AG04449 (cell line): ENCODE measurements around the gene MKNK2.

Experiments used
- CTCF ChIA-PET: fragments of 350-600 bp; formaldehyde crosslinking; extraction: SDS; loops from one replicate; lab custom pipeline; 2021; ENCODE audit warnings: antibody characterized with exemption; lab: Yijun Ruan, JAX
- POLR2A ChIA-PET: fragments of 400-600, 350-600 bp; formaldehyde crosslinking; extraction: SDS; loops from one replicate; lab custom pipeline; 2020; ENCODE audit warnings: antibody characterized with exemption, inconsistent platforms; lab: Yijun Ruan, JAX
- DNase-seq: peaks from one replicate; pipeline ENCODE4 v3.0.0-alpha.2; 2010; ENCODE audit warnings: low read depth, low spot score
- H3K4me3 ChIP-seq: 2 replicates; pipeline ENCODE4 v1.5.1; 2011; ENCODE audit warnings: low read depth, mild to moderate bottlenecking, control low read depth, low read length
- TF ChIP-seq, protein P1 (sequence below): IDR thresholded peaks from one replicate; pipeline ENCODE4 v1.5.1; 2011; ENCODE audit warnings: mild to moderate bottlenecking, moderate library complexity, low read length, control low read depth, inconsistent platforms; ENCODE audit not compliant: insufficient read depth; ENCODE audit errors: missing control alignments

Gene MKNK2

DNA sequence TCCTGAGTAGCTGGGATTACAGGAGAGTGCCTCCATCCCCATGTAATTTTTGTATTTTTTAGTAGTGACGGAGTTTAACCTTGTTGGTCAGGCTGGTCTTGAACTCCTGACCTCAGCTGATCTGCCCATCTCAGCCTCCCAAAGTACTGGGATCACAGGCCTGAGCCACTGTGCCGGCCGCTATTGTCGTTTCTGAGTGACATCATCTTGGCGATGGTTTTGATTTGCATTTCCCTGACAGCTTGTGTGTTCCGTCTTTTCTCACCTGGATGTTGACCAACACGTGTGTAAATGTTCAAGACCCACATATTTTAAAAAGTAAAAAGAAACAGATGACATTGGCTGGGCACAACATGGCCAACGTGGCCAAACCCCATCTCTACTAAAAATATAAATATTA lies 12.8 kb upstream of the MKNK2 start:
- no peak overlapping the region for H3K4me3 ChIP-seq
- DNase-seq: no peak
- TF ChIP-seq, protein P1, sequence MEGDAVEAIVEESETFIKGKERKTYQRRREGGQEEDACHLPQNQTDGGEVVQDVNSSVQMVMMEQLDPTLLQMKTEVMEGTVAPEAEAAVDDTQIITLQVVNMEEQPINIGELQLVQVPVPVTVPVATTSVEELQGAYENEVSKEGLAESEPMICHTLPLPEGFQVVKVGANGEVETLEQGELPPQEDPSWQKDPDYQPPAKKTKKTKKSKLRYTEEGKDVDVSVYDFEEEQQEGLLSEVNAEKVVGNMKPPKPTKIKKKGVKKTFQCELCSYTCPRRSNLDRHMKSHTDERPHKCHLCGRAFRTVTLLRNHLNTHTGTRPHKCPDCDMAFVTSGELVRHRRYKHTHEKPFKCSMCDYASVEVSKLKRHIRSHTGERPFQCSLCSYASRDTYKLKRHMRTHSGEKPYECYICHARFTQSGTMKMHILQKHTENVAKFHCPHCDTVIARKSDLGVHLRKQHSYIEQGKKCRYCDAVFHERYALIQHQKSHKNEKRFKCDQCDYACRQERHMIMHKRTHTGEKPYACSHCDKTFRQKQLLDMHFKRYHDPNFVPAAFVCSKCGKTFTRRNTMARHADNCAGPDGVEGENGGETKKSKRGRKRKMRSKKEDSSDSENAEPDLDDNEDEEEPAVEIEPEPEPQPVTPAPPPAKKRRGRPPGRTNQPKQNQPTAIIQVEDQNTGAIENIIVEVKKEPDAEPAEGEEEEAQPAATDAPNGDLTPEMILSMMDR: no peak
- ChIA-PET POLR2A (no interaction called here), CTCF (interaction anchor here (1.4 to 2.4 kb wide), 2 partner anchors 44 to 166 kb away, joined by 3 to 6 read pairs; no protein-coding TSS in a partner anchor)

DNA sequence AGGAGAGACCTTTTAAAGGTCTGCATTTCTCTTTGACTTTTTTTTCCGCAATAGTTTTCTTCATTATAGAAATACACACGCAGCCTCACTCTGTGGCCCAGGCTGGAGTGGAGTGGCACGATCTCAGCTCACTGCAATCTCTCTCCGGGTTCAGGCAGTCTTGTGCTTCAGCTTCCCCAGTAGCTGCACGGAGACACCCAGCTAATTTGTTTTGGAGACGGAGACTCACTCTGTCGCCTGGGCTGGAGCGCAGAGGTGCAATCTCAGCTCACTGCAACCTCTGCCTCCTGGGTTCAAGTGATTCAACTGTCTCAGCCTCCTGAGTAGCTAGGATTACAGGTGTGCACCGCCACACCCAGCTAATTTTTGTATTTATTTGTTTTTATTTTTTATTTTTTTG lies 11.7 kb upstream of the MKNK2 start:
- TF ChIP-seq, protein P1: no peak

DNA sequence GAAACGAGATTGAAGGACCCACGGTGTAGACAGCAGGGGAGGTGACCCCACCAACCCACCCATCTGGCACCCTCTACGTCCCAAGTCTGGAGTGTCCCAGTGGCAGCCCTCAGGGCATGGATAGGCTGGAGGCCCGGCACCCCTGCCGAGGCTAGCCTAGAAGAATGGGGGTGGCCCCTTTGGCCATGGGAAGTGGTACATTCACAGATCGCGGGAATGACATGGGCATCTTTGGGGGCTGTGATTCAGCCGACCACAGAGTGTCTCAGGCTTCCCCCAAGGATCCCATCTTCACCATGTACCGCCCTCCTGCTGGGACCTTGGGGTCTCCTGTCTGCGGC lies 11.3 kb upstream of the MKNK2 start:
- TF ChIP-seq, protein P1: no peak
- ChIA-PET POLR2A (no interaction called here), CTCF (interaction anchor here (1.0 to 2.4 kb wide), 2 partner anchors 8 to 43 kb away, joined by 3 to 6 read pairs; no protein-coding TSS in a partner anchor)
- DNase-seq: no peak
- H3K4me3 ChIP-seq: peak overlapping the region; percentile 73; the same call in 1 of the 2 replicates

More for the DNA sequence above, 11.7 kb upstream of the MKNK2 start:
- ChIA-PET POLR2A (no interaction called here), CTCF (interaction anchor here (1.4 to 2.4 kb wide), 2 partner anchors 43 to 165 kb away, joined by 3 to 6 read pairs; no protein-coding TSS in a partner anchor)
- no peak for DNase-seq
- H3K4me3 ChIP-seq: no peak overlapping the region

DNA sequence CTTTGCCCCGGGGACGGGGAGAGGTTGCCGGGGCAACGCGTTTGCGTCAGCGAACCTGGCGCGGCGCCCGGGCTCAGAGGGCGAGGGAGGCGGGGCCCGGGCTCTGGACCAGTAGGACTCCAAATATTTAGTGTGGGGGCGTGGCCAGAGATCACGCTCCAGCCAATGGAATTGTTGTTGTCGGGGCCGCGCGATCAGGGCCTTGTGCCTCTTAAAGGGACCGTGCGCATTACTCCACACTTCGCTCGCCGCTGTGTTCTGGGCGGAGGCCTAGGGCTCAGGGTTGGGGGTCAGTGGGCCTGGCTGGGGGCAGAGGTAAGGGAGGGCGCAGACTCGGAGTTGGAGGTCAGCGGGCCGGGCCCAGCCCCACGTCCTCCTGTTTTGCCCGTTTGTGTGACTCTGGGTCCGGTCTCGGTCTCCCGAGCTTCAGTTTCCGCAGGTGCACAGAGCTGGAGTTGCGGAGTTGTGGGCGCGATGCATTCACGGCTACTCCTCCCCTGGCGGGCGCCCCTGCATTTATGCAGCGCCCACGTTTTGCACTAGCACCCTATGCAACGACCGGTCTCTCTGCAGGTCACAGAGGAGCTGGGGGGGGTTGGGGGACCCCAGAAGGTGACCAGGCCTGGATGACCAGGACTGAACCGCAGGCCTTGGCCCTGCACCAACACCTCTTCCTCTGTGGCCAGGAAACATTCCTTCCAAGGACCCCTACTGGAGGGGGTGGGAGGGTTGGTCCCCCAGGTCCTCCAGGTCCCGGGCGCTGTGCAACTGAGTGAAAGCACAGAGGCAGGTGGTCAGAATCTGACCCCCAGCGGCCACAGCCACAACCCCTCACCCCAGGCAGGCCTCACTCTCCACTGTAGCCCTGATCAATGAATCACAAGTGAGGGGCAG lies 10.7 kb upstream of the MKNK2 start:
- H3K4me3 ChIP-seq: peak overlapping the region; percentile 73
- ChIA-PET POLR2A (interaction anchor here (0.7 kb wide), 1 partner anchor 26 kb away, joined by 3 read pairs; no protein-coding TSS in a partner anchor), CTCF (interaction anchor here (1.0 to 2.4 kb wide), 2 partner anchors 8 to 42 kb away, joined by 3 to 6 read pairs; no protein-coding TSS in a partner anchor)
- peak; percentile 75 for DNase-seq
- TF ChIP-seq, protein P1: no peak

DNA sequence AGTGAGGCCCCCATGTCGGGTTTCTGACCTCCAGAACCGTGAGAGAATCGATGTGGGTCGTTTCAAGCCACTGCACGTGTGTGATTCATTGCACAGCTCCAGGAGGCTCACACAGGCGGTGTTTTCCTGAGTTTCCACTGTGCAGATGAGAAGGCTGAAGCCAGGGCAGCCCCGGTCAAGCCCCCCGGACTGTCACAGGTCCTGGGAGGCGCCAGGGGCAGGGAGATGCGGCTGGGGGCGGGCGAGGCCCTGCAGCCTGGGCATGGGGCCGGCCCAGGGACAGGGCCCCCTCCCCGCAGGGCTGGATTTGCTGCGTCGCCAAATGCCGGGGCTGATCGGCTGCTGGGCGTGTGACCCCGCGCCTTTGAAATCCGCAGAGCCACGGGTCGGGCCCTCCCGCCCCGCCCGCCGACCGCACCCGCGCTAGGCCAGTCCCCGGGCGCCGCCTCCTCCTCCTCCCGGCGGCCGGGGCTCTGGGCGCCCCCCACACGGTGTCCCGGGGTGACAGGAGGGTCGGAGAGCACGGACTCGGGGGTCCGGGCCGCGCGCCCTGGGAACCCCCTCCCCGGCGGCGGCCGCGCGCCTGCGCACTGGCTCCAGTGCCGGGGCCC lies 9.9 kb upstream of the MKNK2 start:
- no peak for DNase-seq
- CTCF ChIA-PET: interaction anchor here (1.0 kb wide), 1 partner anchor 9 kb away, joined by 3 read pairs; no protein-coding TSS in a partner anchor
- peak overlapping the region; percentile 59 for H3K4me3 ChIP-seq
- POLR2A ChIA-PET: interaction anchor here (1.6 kb wide), 1 partner anchor 9 kb away, joined by 5 read pairs; the partner anchor contains the start of gene MKNK2
- TF ChIP-seq, protein P1: no peak
